ENCODE measurements around the gene PLA2G7.
"Not testable (repeated sequence)": the region's sequence is repeated elsewhere in the genome, so short reads cannot be mapped to it uniquely, and the experiment has no call there.

The PLA2G7 gene

DNA sequence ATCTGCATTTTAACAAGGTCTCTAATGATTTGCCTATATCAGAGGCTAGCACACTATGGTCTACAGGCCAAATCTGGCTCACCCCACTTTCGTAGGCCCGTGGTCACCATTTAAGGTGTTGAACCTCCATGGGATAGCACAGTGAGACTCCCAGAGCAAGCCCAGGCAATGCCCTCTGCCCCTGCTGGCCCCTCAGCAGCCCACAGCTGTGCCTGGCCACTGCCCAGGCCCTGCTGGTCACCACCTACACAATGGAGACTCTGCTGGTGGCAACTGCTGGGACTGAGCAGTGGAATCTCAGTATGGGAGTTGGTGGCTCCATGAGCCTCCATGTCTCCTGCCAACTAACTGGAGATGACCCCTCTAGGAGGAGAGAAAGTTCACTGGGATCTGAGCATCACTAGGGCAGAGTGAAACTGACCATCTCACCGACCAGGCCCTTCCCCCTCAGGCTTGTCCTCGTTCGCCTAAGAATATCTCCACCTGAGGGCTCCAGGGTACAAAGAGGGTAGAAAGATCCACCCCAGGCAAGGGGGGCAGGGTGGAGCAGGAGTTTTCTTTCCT lies 13.8 kb upstream of the PLA2G7 start:
- no peak for DNase-seq (ENCODE audit: low read depth in 2 of 2)

DNA sequence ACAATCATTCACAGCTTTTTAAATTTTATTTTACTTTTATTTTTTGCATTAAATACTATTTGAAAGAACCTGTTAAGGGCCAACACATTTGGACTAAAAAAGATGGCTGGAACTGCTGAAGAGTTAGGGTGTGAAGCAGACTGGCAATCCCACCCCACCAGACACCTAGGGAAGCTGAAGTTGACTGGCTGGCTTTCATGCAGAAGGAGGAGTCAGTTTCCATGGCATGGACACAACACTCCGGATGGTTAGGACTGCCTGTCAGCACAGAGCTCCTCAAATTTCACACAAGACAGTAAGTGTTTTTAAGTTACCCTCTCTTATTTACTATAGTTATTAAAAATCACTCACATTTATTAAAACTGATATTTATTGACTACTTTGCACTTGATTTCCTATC lies 11.5 kb upstream of the PLA2G7 start, which contains the start of gene ANKRD66:
Gene ANKRD66 (plus strand): TSS at position 238 of the 400 bp plus-strand sequence. CDS start 5,016 bp downstream, outside the sequence.
- DNase-seq (ENCODE audit: low read depth in 2 of 2) = no peak

DNA sequence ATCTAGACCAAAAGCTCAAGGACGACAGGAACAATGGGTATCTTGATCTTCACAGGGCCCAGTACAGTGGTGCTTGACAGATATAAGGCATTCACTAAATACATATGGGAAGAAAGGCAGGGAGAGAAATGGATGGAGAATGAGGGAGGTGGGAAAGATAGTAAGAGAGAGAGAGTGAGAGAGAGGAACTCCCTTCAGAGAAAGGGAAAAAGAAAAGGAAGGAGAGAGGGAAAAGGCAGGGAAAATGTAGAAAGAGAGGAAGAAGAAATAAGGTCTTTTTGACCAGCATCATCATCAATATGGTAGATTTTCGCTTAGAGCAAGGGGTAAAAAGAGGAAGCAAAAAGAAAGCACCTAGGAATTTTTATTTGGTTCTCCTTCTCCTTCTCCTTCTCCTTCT lies 10.8 kb upstream of the PLA2G7 start:
- no peak for DNase-seq (ENCODE audit: low read depth in 2 of 2)

DNA sequence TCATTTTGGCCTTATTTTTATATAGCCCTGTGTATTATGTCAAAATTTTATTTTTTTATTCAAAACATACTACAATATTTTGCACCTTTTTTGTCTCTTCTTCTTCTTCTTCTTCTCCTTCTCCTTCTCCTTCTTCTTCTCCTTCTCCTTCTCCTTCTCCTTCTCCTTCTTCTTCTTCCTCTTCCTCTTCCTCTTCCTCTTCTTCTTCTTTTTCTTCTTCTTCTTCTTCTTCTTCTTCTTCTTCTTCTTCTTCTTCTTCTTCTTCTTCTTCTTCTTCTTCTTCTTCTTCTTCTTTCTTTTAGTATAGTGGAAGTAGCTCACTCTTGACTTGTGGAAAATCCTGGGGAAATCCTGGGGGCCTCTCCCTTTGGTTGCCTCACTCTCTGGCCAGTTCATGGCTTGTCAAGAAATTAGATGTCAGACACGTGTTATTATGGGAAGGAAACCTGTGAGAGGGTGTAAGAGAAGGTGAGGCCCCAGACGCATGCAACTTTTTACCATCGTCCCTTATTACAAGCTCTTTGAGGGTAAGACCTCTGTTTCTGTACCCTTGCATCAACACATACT lies 9.1 kb upstream of the PLA2G7 start:
- DNase-seq (ENCODE audit: low read depth in 2 of 2) = not testable (repeated sequence)

DNA sequence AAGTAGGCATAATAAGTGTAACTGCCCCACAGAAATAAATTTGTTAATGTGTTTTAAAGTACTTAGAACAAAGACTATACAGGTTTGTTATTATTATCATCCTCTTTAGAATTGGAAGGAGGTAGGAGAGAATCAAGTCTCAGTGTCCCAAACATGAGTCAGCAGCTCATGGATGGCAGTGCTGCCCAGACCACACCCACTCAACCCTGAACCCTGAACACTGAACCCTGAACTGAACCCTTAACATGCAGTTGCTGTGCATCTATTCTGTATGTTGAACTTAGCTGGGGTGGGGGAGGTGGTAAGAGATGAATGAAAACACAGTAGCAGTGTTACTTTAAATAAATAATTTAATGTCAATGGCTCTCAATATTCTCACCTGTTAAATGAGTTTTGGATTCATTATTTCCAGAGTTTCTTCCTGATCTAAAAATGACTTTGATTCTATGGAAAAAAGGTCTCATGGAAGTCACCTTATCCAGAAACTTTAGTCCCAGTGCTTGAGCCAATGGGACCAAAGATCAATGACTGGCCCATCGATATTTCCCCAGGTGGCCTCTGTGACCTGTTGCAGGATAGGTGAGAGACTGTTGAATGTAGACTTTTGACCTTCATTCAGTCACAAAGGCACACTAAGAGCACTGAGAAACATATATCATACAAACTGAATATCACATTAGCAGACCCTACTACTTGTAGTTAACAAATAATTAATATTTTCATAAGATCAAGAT lies 8.4 kb upstream of the PLA2G7 start:
- DNase-seq (ENCODE audit: low read depth in 2 of 2) = no peak

DNA sequence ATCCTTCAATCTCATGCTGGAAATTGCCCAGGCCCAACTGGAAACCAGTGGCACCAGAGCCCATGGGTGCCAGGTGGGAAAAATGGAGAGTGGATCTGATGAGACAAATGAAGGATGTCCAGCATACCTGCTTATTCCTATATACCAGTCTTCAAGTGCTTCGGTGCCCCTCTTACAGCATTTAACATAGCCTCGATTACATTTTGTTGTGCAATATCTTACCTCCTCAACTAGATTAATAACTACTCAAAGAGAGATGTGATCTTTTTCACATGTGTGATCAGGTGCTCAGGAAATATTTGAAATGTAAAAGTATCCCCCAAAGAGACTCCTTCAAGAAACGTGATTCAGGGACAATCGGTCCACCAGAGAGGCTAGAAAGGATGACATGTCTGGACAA lies 6.7 kb upstream of the PLA2G7 start:
- no peak for DNase-seq (ENCODE audit: low read depth in 2 of 2)

DNA sequence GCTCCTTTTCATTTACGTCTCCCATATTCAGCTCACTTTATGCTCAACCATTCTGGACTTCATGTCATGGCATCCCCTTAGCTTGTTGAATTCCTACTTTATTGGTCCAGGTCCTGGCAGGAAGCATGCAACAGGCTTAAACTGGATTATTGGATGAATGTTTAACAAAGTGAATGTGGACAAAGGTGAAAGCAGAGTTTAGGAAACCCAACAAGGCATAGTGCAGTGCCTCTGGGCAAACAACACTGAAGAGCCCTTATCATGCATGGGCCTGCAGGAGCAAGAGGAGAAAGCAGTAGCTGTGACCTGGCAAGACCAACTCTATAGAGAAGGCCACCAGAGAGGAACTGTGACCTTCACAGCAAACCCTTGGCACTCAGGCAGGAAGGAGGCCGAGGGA lies 6.3 kb upstream of the PLA2G7 start:
- DNase-seq (ENCODE audit: low read depth in 2 of 2) = no peak

DNA sequence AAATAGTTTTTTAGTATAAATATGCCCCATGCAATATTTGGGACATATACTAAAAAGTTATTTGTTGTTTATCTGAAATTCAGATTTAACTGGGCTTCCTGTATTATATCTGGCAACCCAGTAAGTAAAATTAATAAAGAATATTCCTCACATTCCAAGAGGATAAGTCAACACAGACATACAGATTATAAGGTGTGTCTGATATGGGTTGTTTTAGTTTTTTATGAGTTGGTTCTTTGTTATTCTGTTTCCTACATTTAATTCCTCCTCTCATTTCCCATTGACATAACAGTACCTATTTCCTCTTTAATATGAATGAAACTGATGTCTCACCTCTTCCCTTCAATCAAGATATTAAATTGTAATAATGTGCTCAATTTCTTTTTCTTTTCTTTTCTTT lies 1.7 kb upstream of the PLA2G7 start:
- DNase-seq (ENCODE audit: low read depth in 2 of 2) = no peak

DNA sequence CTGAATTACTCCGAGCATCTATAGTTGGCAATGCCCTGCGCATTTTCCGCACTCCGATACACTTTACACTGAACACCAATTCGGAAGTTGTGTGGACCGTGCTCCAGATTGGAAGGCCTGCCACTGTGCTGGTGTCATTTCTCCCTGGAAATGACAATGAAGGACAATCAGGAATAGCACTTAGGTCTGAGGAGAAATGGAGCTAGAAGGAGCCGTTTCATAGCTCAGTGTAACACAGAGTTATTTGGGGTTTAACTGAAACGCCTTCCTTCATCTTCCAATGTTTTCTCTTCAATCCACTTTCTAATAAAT lies 501 bp upstream of the PLA2G7 start:
- no peak for DNase-seq (ENCODE audit: low read depth in 2 of 2)

DNA sequence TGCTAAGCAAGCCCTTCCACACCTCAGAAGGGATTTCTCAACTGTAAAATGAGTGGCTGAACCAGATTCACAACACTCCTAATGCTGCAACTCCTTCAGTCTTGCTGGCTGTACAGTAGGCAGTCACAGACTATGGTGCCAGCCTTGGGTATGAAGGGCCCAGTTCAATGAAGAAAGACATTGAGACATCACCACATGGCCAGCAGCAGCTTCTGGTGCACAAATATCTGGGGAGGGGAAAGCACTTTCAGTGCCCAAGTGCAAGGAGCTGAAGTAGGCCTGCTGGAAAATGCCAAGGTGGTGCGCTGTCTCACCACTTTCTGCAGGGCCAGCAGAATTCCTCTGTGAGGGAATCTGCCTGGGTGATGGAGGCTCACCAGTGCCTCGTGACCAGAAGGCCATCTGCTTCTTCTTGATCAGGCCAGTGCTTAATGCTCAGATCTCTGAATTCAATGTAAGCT lies 1.8 kb downstream of the PLA2G7 start:
- no peak for DNase-seq (ENCODE audit: low read depth in 2 of 2)

DNA sequence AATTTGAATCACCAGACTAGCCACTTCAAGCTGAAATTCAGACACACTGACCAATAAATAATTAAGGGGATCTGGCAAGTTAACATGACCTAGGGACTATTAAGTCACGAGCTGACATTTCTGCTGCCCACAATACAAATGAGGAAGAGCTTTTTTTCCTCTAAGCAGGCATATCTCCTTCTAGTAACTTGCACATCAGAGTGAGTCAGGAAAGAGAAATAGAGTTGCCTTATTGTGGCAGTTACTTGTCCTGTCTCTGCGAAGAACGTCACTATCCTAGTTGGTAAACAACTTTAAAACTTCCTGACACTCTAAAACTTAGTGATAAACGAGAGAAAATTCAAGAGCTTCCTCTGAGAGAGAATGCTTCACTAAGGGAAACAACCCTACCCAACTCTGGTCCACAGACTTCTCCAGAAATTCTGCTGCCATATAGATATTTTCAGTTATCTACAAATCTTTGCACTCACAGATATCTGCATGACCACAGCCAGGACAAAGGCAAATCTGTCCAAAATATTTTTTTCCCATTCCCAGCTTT lies 4.2 kb downstream of the PLA2G7 start:
- no peak for DNase-seq (ENCODE audit: low read depth in 2 of 2)

DNA sequence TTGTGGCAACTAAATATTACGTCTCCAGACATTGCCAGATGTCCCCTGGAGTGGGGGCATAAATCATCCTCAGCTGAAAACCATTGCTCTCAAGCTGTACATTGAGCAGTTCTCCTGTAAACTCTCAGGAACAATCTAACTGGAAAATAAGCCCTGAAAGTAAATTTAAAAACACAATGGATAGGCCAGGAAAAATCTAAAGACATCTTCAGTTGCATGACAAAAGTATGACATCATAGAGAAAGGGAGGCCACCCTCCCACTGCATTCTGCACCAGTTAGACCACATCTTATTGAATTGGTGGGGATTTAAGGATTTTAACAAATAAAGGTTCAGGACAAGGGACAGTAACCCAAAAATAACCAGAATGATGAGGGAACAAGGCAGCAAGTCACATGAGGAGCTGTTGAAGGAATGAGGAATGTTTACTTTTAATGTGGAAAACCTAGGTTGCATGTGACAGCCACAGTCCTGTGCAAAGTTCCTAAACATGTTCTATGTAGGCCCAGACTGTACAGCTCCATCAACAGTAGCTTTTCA lies 5.3 kb downstream of the PLA2G7 start:
- no peak for DNase-seq (ENCODE audit: low read depth in 2 of 2)

DNA sequence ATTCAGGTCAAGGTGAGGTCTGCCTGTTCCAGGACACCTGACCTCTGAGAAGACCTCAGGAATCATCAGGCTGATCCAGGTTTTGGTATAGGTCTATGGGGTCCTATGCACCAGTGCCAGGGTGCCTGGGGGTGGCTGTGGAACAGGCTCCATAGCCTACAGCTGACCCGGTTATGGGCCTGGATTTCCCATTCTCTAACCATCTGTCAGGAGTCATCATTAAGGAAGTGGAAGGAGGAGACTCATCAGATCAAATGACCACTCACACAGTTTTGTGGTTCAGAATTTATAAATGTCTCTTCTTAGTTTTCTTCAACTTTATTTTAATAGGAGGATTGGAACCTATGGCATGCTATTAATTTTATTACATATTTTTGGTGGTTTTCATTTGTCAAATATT lies 14.8 kb downstream of the PLA2G7 start:
- no peak for DNase-seq (ENCODE audit: low read depth in 2 of 2)

DNA sequence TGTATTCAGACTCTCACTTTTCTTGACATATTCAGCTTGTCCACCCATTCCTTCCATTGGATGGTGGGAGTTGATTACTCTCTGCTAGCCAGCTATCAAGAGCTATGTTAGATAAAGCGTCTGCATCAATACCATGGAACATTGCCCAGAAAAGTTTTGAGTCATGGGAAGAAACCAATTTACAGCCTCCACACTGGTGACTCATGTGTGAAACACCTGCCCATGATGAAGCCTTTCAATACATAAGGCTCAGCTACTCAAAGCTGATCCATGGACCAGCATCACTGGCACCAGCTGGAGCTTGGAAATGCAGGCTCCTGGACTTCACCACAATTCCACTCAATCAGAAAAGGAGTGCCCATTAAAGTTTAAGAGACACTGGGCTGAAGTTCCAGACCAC lies 16.1 kb downstream of the PLA2G7 start:
- DNase-seq (ENCODE audit: low read depth in 2 of 2) = no peak

DNA sequence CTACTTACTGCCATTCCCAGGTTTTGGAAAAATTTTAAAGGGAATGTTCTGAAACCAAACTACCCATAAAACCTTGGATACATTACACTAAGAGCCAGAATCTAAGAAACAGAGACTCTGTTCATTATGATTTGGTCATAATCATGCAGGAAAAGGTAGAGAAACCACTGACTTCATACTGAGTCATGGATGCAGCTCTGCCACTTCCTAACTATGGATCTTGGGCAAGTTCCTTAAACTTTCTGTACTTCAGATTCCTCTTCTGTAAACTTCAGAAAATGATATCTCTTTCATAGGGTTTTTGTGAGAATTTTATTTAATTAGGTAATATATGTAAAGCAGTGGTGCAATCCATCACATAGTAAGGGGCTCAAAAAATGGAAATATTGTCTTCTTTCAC lies 20.0 kb downstream of the PLA2G7 start:
- DNase-seq (ENCODE audit: low read depth in 2 of 2) = no peak

DNA sequence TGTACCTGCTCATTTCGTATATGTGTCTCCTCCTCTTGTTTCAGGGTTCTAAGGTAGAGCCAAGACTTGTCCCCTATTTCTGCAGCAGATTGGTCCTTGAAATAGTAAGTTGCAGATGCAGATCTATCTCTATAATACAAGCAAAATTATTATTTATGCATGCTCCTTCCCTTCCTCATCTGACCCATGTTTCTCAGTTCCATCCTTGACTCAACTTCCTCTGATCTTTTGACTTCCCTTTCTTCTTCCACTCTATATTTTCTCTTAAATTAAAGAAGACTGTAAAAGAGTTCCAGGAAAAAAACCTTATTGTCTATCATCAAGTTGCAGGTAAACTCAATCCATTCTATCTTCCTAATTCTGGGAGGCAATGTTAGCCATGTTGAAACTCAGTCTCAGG lies 23.7 kb downstream of the PLA2G7 start:
- no peak for DNase-seq (ENCODE audit: low read depth in 2 of 2)

DNA sequence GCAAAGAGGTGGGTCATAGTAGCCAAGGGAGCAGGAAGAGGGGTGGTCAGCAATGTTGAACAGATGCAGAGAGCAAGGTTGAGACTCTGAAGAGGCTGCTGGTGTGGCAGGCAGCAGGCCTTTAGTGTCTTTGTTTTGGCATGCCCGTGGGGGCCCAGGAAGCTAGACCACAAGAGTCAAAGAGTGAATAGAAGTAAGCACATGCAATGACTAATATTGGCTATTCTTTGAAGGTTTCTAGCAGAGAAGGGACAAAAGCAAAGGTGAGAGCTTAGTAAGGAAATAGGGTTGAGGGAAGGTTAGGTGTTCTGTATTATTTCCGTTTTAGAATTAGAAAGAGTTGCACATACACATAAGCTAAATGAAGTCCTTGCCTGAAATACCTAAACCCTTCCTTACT lies 28.7 kb downstream of the PLA2G7 start:
- DNase-seq (ENCODE audit: low read depth in 2 of 2) = no peak

DNA sequence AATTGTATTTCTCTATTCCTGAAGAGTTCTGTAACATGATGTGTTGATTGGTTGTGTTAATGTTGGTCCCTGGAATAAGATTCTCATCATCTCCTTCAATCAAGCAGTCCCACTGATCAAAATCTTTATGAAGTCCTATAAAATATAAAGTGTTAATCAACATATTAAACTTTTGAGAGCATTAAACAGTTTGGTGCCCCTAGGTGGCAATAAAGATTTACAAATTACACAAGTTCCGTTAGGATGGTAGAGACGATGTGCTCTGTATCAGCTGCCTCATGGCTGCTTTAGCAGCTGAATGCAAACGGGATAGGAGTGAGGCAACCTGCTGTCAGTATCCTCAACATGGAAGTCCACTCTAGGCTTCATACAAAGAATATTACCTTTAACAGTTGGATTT lies 30.6 kb downstream of the PLA2G7 start:
- DNase-seq (ENCODE audit: low read depth in 2 of 2) = no peak

DNA sequence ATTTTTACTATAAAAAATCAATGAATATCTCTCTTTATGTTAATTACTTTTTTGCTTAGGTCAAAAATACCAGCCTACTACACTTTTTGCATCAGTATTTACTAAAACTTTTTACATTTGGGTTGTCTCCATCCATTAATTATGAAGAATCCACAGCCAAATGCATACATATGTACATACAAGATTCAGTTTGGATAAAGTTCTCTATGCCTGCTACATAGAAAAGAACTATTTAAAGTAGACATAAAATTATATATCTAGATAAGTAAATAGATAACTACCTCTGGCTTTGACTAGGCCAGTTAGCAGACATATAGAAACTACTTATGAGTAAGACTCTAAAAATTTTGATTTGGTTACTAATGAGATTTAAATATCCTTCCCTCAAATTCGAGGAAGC lies 35.2 kb downstream of the PLA2G7 start:
- DNase-seq (ENCODE audit: low read depth in 2 of 2) = no peak

DNA sequence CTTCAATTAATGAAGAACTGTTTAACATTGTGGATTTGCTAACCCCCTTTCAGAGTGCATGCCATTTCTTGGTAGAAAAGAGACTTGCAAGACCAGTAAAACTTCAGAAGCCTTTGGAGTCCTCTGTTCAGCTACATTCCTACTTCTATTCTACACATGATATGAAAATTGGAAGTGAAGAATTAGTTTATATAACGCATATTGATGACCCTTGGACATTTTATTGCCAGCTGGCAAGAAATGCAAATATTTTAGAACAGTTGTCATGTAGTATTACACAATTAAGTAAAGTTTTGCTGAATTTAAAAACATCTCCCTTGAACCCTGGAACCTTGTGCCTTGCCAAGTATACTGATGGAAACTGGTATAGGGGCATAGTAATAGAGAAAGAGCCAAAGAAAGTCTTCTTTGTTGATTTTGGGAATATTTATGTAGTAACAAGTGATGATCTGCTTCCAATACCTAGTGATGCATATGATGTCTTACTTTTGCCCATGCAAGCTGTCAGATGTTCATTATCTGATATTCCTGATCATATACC lies 44.2 kb downstream of the PLA2G7 start:
- no peak for DNase-seq (ENCODE audit: low read depth in 2 of 2)

DNA sequence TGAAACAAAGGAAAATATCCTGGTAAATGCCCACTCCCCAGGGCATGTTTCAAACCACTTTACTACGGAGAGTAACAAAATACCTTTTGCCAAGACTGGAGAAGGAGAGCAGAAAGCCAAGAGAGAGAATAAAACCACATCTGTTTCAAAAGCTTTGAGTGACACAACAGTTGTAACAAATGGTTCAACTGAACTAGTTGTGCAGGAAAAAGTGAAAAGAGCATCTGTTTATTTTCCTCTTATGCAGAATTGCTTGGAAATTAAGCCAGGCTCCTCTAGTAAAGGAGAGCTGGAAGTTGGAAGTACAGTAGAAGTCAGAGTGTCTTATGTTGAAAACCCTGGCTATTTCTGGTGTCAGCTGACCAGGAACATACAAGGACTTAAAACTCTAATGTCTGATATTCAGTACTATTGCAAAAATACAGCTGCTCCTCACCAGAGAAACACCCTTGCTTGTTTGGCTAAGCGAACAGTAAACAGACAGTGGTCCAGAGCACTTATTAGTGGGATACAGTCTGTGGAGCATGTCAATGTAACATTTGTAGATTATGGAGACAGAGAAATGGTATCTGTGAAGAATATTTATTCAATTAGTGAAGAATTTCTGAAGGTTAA lies 44.9 kb downstream of the PLA2G7 start:
- DNase-seq (ENCODE audit: low read depth in 2 of 2) = no peak

DNA sequence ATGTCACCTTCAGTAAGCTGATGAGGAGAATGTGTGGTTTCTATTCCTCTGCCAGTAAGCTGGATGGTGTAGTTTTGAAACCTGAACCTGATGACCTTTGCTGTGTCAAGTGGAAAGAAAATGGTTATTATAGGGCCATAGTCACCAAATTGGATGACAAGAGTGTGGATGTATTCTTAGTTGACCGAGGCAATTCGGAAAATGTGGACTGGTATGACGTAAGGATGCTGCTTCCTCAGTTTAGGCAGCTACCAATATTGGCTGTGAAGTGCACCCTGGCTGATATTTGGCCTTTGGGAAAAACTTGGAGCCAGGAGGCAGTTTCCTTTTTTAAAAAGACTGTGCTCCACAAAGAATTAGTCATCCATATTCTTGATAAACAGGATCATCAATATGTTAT lies 45.5 kb downstream of the PLA2G7 start:
- no peak for DNase-seq (ENCODE audit: low read depth in 2 of 2)
